Astrocyte (in vitro differentiated cells and primary cell): ENCODE results near the gene CAMK2G.
A peak's percentile ranks its signal among the peaks of the same experiment; 100 is the strongest.

Source experiments
- CTCF ChIP-seq: IDR thresholded peaks from 2 replicates; pipeline ENCODE4 v1.5.1; 2011; ENCODE audit warnings: low read depth, mild to moderate bottlenecking, inconsistent platforms, low read length, moderate library complexity; ENCODE audit not compliant: insufficient read depth
- EZH2 ChIP-seq: IDR thresholded peaks from 2 replicates; pipeline ENCODE4 v1.6.1; 2012; ENCODE audit warnings: mild to moderate bottlenecking, low read length, inconsistent platforms; ENCODE audit not compliant: insufficient read depth

- TF ChIP-seq CTCF (peak; percentile 93), EZH2 (no peak)
Measured at GRCh38 chr10:73879296-73880173, 5.2 kb upstream of the CAMK2G start.
